ENCODE measurements around the gene CGREF1. TPM values are rescaled to one million over a fixed set of nuclear protein-coding genes. Genes with fewer than 3 reads are reported as not detected.
A peak's percentile ranks its signal among the peaks of the same experiment; 100 is the strongest.

The CGREF1 gene
- polyA plus RNA-seq, 1 of the 3 experiments (the other 2 are of a cell fraction) = 18.3 TPM

DNA sequence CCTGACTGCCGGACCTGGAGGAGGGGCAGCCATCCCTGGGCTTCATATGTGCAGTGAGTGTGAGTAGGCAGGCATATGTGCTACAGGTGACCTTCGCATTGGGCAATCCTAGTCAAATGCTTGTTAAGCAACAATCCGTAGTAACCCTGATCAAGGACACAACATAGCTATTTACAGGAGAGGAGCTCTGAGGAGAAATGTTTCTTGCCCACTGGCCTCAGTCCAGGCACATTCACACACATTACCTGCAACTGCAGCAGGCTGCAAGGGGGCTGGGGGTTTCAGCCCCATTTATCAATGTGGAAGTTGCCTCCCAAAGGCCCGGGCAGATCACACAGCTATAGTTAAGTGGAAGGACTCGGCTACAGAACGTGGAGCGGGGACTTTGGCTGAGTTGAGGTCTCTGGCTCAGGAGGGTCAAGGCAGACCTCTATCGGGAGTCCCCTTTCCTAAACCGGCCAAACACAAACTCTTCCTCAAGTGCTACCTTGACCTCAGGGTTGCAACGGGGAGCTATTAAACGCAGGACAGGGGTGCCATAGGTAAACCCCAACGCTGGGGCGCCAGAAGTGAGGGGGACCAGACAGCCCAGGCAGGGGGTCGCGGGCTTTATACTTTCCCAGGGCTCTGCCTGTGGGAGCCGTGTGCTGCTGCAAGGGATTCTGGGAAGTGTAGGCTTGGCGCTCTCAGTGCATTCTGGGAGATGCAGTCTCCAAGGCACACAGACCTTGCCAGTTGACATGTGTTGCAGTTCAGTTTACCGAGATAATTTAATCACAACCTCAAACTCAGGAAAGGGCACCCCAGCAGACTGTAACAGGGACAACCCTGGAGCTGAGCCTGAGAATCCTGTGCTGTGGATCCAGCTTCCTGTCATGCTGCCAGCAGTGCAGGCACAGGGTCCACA, 22.9 kb downstream of the CGREF1 start (continued):
- TF ChIP-seq SIN3A (IDR thresholded peaks at IDR 0.05; ENCODE audit: borderline replicate concordance, low read depth, low read length) (no peak), TAF1 (IDR thresholded peaks at IDR 0.05; ENCODE audit: borderline replicate concordance, low read depth, low read length) (peak; percentile 29; the same call in 1 of the 2 replicates), FOXJ3 (CRISPR knock-in tag; IDR thresholded peaks at IDR 0.05) (peak; percentile 75; the same call in 1 of the 2 replicates), MXI1 (IDR thresholded peaks at IDR 0.05; ENCODE audit: low read depth, low read length) (peak; percentile 94), CHD2 (IDR thresholded peaks at IDR 0.05; ENCODE audit: low read length, partially characterized antibody) (peak; percentile 82), SMC3 (IDR thresholded peaks at IDR 0.05; ENCODE audit: low read depth, low read length) (no peak; the same call in 1 of the 2 replicates), YY1 (IDR thresholded peaks at IDR 0.05; ENCODE audit: low read depth) (no peak), TCF12 (IDR thresholded peaks at IDR 0.05) (no peak), RXRA (IDR thresholded peaks at IDR 0.05; ENCODE audit: borderline replicate concordance, low read depth) (no peak), NFIC (IDR thresholded peaks at IDR 0.05; ENCODE audit: borderline replicate concordance) (no peak), RCOR1 (IDR thresholded peaks at IDR 0.05; ENCODE audit: low read length) (peak; percentile 80), RFX5 (IDR thresholded peaks at IDR 0.05; ENCODE audit: low read length) (no peak), JUND (IDR thresholded peaks at IDR 0.05) (no peak), POLR2AphosphoS5 (IDR thresholded peaks at IDR 0.05; ENCODE audit: low read depth, low read length) (peak; percentile 77), FOXM1 (IDR thresholded peaks at IDR 0.05; ENCODE audit: low read depth) (no peak), NRF1 (IDR thresholded peaks at IDR 0.05; ENCODE audit: low read depth, low read length) (no peak), GABPA (IDR thresholded peaks at IDR 0.05; ENCODE audit: low read depth) (no peak)
- TF ChIP-seq, protein P1, sequence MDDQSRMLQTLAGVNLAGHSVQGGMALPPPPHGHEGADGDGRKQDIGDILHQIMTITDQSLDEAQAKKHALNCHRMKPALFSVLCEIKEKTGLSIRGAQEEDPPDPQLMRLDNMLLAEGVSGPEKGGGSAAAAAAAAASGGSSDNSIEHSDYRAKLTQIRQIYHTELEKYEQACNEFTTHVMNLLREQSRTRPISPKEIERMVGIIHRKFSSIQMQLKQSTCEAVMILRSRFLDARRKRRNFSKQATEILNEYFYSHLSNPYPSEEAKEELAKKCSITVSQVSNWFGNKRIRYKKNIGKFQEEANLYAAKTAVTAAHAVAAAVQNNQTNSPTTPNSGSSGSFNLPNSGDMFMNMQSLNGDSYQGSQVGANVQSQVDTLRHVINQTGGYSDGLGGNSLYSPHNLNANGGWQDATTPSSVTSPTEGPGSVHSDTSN (IDR thresholded peaks at IDR 0.05) = no peak
- TF ChIP-seq, protein P2, sequence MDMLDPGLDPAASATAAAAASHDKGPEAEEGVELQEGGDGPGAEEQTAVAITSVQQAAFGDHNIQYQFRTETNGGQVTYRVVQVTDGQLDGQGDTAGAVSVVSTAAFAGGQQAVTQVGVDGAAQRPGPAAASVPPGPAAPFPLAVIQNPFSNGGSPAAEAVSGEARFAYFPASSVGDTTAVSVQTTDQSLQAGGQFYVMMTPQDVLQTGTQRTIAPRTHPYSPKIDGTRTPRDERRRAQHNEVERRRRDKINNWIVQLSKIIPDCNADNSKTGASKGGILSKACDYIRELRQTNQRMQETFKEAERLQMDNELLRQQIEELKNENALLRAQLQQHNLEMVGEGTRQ (IDR thresholded peaks at IDR 0.05; ENCODE audit: borderline replicate concordance, low read depth, low read length) = no peak
- TF ChIP-seq, protein P3, sequence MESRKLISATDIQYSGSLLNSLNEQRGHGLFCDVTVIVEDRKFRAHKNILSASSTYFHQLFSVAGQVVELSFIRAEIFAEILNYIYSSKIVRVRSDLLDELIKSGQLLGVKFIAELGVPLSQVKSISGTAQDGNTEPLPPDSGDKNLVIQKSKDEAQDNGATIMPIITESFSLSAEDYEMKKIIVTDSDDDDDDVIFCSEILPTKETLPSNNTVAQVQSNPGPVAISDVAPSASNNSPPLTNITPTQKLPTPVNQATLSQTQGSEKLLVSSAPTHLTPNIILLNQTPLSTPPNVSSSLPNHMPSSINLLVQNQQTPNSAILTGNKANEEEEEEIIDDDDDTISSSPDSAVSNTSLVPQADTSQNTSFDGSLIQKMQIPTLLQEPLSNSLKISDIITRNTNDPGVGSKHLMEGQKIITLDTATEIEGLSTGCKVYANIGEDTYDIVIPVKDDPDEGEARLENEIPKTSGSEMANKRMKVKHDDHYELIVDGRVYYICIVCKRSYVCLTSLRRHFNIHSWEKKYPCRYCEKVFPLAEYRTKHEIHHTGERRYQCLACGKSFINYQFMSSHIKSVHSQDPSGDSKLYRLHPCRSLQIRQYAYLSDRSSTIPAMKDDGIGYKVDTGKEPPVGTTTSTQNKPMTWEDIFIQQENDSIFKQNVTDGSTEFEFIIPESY (IDR thresholded peaks at IDR 0.05; ENCODE audit: borderline replicate concordance, low read depth) = no peak
- TF ChIP-seq, protein P4, sequence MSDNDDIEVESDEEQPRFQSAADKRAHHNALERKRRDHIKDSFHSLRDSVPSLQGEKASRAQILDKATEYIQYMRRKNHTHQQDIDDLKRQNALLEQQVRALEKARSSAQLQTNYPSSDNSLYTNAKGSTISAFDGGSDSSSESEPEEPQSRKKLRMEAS (IDR thresholded peaks at IDR 0.05; ENCODE audit: low read depth) = no peak
- TF ChIP-seq, protein P5, sequence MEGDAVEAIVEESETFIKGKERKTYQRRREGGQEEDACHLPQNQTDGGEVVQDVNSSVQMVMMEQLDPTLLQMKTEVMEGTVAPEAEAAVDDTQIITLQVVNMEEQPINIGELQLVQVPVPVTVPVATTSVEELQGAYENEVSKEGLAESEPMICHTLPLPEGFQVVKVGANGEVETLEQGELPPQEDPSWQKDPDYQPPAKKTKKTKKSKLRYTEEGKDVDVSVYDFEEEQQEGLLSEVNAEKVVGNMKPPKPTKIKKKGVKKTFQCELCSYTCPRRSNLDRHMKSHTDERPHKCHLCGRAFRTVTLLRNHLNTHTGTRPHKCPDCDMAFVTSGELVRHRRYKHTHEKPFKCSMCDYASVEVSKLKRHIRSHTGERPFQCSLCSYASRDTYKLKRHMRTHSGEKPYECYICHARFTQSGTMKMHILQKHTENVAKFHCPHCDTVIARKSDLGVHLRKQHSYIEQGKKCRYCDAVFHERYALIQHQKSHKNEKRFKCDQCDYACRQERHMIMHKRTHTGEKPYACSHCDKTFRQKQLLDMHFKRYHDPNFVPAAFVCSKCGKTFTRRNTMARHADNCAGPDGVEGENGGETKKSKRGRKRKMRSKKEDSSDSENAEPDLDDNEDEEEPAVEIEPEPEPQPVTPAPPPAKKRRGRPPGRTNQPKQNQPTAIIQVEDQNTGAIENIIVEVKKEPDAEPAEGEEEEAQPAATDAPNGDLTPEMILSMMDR (IDR thresholded peaks at IDR 0.05) = no peak

Measured in SK-N-SH (cell line).